H9 (cell line): ENCODE measurements around the gene GTPBP6. TPM values are rescaled to one million over a fixed set of nuclear protein-coding genes. Genes with fewer than 3 reads are reported as not detected.

Source experiments
- DNase-seq: peaks from one replicate; pipeline ENCODE4 v3.0.0-alpha.2; 2017
- H2AFZ ChIP-seq: one replicate; pipeline ENCODE4 v1.6.1; 2013; ENCODE audit warnings: mild to moderate bottlenecking, low read length, control low read depth, moderate library complexity
- H2AK5ac ChIP-seq: 2 replicates; pipeline ENCODE4 v1.6.1; 2013; ENCODE audit warnings: low read length, control low read depth, mixed read lengths; ENCODE audit not compliant: insufficient read length
- H2BK120ac ChIP-seq: one replicate; pipeline ENCODE4 v1.6.1; 2013; ENCODE audit warnings: low read depth, mild to moderate bottlenecking, low read length, control low read depth, inconsistent platforms; ENCODE audit not compliant: poor library complexity, severe bottlenecking
- H2BK12ac ChIP-seq: 2 replicates; pipeline ENCODE4 v1.6.1; 2013; ENCODE audit warnings: low read length, control low read depth, mixed read lengths, low read depth; ENCODE audit not compliant: insufficient read length
- H2BK15ac ChIP-seq: 2 replicates; pipeline ENCODE4 v1.6.1; 2013; ENCODE audit warnings: low read depth, low read length, control low read depth
- H2BK20ac ChIP-seq: one replicate; pipeline ENCODE4 v1.6.1; 2013; ENCODE audit warnings: low read depth, mild to moderate bottlenecking, low read length, control low read depth, inconsistent platforms; ENCODE audit not compliant: poor library complexity, severe bottlenecking
- H2BK5ac ChIP-seq: 2 replicates; pipeline ENCODE4 v1.6.1; 2013; ENCODE audit warnings: low read length, control low read depth, mixed read lengths; ENCODE audit not compliant: insufficient read length
- H3K14ac ChIP-seq: 2 replicates; pipeline ENCODE4 v1.6.1; 2013; ENCODE audit warnings: low read length, control low read depth; ENCODE audit not compliant: insufficient read depth
- H3K18ac ChIP-seq: 2 replicates; pipeline ENCODE4 v1.6.1; 2013; ENCODE audit warnings: low read depth, mild to moderate bottlenecking, mixed read lengths, low read length, control low read depth; ENCODE audit not compliant: insufficient read length
- H3K23ac ChIP-seq: 2 replicates; pipeline ENCODE4 v1.6.1; 2013; ENCODE audit warnings: low read length, control low read depth, mixed read lengths, low read depth; ENCODE audit not compliant: insufficient read length
- H3K23me2 ChIP-seq: 2 replicates; pipeline ENCODE4 v1.6.1; 2013; ENCODE audit warnings: low read depth, mild to moderate bottlenecking, mixed read lengths, low read length, control low read depth; ENCODE audit not compliant: insufficient read length, poor library complexity, severe bottlenecking
- H3K27ac ChIP-seq: 2 replicates; pipeline ENCODE4 v1.5.1; 2013; ENCODE audit warnings: low read length, control low read depth, mixed read lengths, low read depth; ENCODE audit not compliant: insufficient read length
- H3K27me3 ChIP-seq: 2 replicates; pipeline ENCODE4 v1.6.1; 2013; ENCODE audit warnings: low read length, control low read depth, inconsistent platforms; ENCODE audit not compliant: insufficient read depth
- H3K4ac ChIP-seq: 2 replicates; pipeline ENCODE4 v1.6.1; 2013; ENCODE audit warnings: low read depth, mild to moderate bottlenecking, control low read depth, inconsistent platforms, low read length, moderate library complexity
- H3K4me1 ChIP-seq: 2 replicates; pipeline ENCODE4 v1.6.1; 2013; ENCODE audit warnings: low read length, control low read depth, inconsistent platforms; ENCODE audit not compliant: insufficient read depth
- H3K4me2 ChIP-seq: 2 replicates; pipeline ENCODE4 v1.6.1; 2013; ENCODE audit warnings: low read length, control low read depth, mixed read lengths; ENCODE audit not compliant: insufficient read length, insufficient read depth
- H3K56ac ChIP-seq: 2 replicates; pipeline ENCODE4 v1.6.1; 2013; ENCODE audit warnings: low read depth, mild to moderate bottlenecking, mixed read lengths, low read length, control low read depth; ENCODE audit not compliant: insufficient read length
- H3K79me1 ChIP-seq: 2 replicates; pipeline ENCODE4 v1.6.1; 2013; ENCODE audit warnings: low read depth, mild to moderate bottlenecking, moderate library complexity, low read length, control low read depth, inconsistent platforms; ENCODE audit not compliant: insufficient read depth, poor library complexity, severe bottlenecking
- H3K79me2 ChIP-seq: 2 replicates; pipeline ENCODE4 v1.6.1; 2013; ENCODE audit warnings: low read length, control low read depth, inconsistent platforms; ENCODE audit not compliant: insufficient read depth
- H3K9ac ChIP-seq: 2 replicates; pipeline ENCODE4 v1.6.1; 2013; ENCODE audit warnings: low read length, control low read depth, mixed read lengths; ENCODE audit not compliant: insufficient read length; ENCODE audit errors: extremely low read depth
- H3K9me3 ChIP-seq: one replicate; pipeline ENCODE4 v1.6.1; 2013; ENCODE audit warnings: low read depth, low read length, inconsistent platforms; ENCODE audit not compliant: control insufficient read depth
- H3T11ph ChIP-seq: one replicate; pipeline ENCODE4 v1.6.1; 2013; ENCODE audit warnings: mild to moderate bottlenecking, low read length, control low read depth, inconsistent platforms
- H4K20me1 ChIP-seq: one replicate; pipeline ENCODE4 v1.6.1; 2013; ENCODE audit not compliant: control insufficient read depth, insufficient read length, insufficient read depth
- H4K5ac ChIP-seq: 2 replicates; pipeline ENCODE4 v1.6.1; 2013; ENCODE audit warnings: low read depth, mild to moderate bottlenecking, mixed read lengths, low read length, control low read depth; ENCODE audit not compliant: insufficient read length
- H4K8ac ChIP-seq: replicated peaks from 2 replicates; pipeline ENCODE4 v1.6.1; 2013; ENCODE audit warnings: low read length, control low read depth, mixed read lengths, low read depth; ENCODE audit not compliant: insufficient read length
- H4K91ac ChIP-seq: 2 replicates; pipeline ENCODE4 v1.6.1; 2013; ENCODE audit warnings: low read depth, mild to moderate bottlenecking, moderate library complexity, mixed read lengths, low read length, control low read depth; ENCODE audit not compliant: insufficient read length
- H3K27ac Mint-ChIP-seq, 3 experiments: 2 replicates in 2 of 3; 3 replicates in 1 of 3; pipeline ENCODE4 v1.8.0; 2020 to 2021; ENCODE audit warnings: mixed read lengths in 3 of 3, mild to moderate bottlenecking in 1 of 3, moderate library complexity in 1 of 3
- H3K27me3 Mint-ChIP-seq: 2 replicates; pipeline ENCODE4 v1.8.0; 2021; ENCODE audit warnings: low read depth, mild to moderate bottlenecking, moderate library complexity, mixed read lengths
- H3K36me3 Mint-ChIP-seq, 3 experiments: 2 replicates in 2 of 3; 3 replicates in 1 of 3; pipeline ENCODE4 v1.8.0; 2020 to 2021; ENCODE audit warnings: low read depth in 3 of 3, mixed read lengths in 3 of 3; ENCODE audit not compliant: insufficient read depth in 1 of 3
- H3K4me1 Mint-ChIP-seq, 2 experiments: 2 replicates each; pipeline ENCODE4 v1.8.0; 2020; ENCODE audit warnings: mixed read lengths in 2 of 2
- H3K4me3 Mint-ChIP-seq, 2 experiments: 2 replicates in 1 of 2; 3 replicates in 1 of 2; pipeline ENCODE4 v1.8.0; 2020 to 2021; ENCODE audit warnings: mild to moderate bottlenecking in 2 of 2, mixed read lengths in 2 of 2, moderate library complexity in 1 of 2
- H3K9me3 Mint-ChIP-seq, 2 experiments: 2 replicates in 1 of 2; 3 replicates in 1 of 2; pipeline ENCODE4 v1.8.0; 2020; ENCODE audit warnings: mild to moderate bottlenecking in 2 of 2, mixed read lengths in 2 of 2, moderate library complexity in 1 of 2
- CTCF ChIP-seq: fragments of 200-600 bp; sonication (generic); conservative IDR thresholded peaks from 3 replicates; pipeline ENCODE4 v1.8.0; 2021; ENCODE audit warnings: antibody characterized with exemption, mild to moderate bottlenecking
- WGBS: extraction: QIAGEN DNeasy Blood & Tissue Kit; methylation state at CpG from one replicate; pipeline ENCODE4 v1.1.7; 2013; ENCODE audit warnings: missing lambda C conversion rate, low lambda C conversion rate, mixed read lengths; ENCODE audit not compliant: insufficient read length; ENCODE audit errors: extremely low coverage; 5-methylcytosine and 5-hydroxymethylcytosine counted together
- total RNA-seq: library from RNA; stranded (reverse); gene quantifications from 2 replicates; pipeline ENCODE4 v1.2.1, GENCODE V29; 2021

Gene GTPBP6
- total RNA-seq, 1 experiment from 2014 or later, result 64.0 TPM

DNA sequence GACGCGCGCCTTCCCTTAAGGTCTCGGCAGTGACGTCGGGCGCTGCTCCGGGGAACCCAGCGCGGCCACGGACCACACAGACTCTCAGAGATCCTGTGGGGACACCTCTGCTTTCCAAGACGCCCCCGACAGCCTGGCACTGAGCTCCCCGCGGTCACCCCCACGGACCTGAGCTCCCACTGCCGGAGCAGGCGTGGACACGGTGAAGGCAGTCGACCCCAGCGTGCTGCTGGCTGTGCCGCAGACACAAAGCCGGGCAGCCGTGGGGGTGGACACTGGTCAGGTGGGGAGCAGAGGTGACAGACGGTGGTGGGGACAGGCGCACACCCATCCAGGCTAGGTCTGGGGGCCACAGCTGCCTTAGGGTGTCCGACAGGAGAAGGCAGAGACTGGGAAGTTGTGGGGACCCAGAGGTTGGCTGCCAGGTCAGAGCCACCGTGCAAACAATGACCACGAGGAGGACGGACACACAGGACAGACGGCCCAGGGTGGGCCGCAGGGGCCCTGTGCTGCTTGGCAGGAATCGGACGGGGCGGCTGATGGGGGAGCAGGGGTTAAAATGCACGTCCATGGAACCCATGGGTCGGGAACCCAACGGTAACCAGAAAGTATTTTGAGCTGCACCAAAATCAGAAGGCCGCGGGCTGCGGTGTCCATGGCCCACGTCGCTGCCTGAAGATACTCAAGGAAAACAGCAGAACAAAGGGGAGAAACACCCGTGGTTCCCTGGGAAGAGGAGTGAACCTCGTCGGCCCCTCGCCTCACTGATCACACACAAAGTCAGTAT, 16.6 kb upstream of the GTPBP6 start:
- Histone ChIP-seq H3K56ac (no peak overlapping the region), H3K27me3 (no peaks in the 10 kb centered on the region), H3K9me3 (no peaks in the 10 kb centered on the region), H3T11ph (no peak overlapping the region), H3K79me1 (no peaks in the 10 kb centered on the region), H3K4me2 (no peak overlapping the region), H2AK5ac (no peak overlapping the region), H3K4ac (no peak overlapping the region), H2BK5ac (no peak overlapping the region), H3K4me1 (no peaks in the 10 kb centered on the region), H3K23me2 (no peaks in the 10 kb centered on the region), H2AFZ (no peak overlapping the region), H4K20me1 (no peaks in the 10 kb centered on the region), H2BK120ac (no peak overlapping the region), H2BK12ac (no peak overlapping the region), H3K79me2 (no peaks in the 10 kb centered on the region), H3K23ac (no peak overlapping the region), H2BK15ac (no peak overlapping the region), H4K91ac (no peak overlapping the region), H3K27ac (no peak overlapping the region), H4K5ac (no peak overlapping the region), H3K18ac (no peak overlapping the region), H4K8ac (no peak overlapping the region), H3K9ac (no peak overlapping the region), H2BK20ac (no peak overlapping the region), H3K14ac (no peak overlapping the region; the same call in 1 of the 2 replicates)
- Mint-ChIP-seq H3K9me3 (peaks cover 0 to 1% of the 10 kb centered on the region in 2 experiments; a peak in 2 of 5 replicates), H3K4me3 (no peak overlapping the region), H3K36me3 (peaks cover 22 to 39% (median 34%) of the 10 kb centered on the region in 3 experiments), H3K27me3 (no peaks in the 10 kb centered on the region), H3K4me1 (0 out of 4 replicates have a peak, but pooled peaks cover 0 to 2% of the 10 kb centered on the region in 2 experiments), H3K27ac (peak overlapping the region in 2 of 3 experiments; percentile 67; a peak in 2 of 7 replicates)
- TF ChIP-seq CTCF, result no peak
- no peak for DNase-seq
- WGBS, result no CpG with 5 or more reads among the region's 47 CpGs
